GM12864 (cell line): ENCODE results near the gene ARHGEF11.

Experiments used
- DNase-seq: peaks from one replicate; pipeline ENCODE4 v3.0.0-alpha.2; 2011; ENCODE audit warnings: low read depth
- H3K4me3 ChIP-seq: 2 replicates; pipeline ENCODE4 v1.5.1; 2011; ENCODE audit warnings: mild to moderate bottlenecking, low read depth, low read length, control low read depth
- TF ChIP-seq, protein P1 (sequence below): IDR thresholded peaks from 2 replicates; pipeline ENCODE4 v1.5.1; 2011; ENCODE audit warnings: low read depth, mild to moderate bottlenecking, moderate library complexity, low read length, control low read depth, inconsistent platforms; ENCODE audit errors: missing control alignments

The ARHGEF11 gene

DNA sequence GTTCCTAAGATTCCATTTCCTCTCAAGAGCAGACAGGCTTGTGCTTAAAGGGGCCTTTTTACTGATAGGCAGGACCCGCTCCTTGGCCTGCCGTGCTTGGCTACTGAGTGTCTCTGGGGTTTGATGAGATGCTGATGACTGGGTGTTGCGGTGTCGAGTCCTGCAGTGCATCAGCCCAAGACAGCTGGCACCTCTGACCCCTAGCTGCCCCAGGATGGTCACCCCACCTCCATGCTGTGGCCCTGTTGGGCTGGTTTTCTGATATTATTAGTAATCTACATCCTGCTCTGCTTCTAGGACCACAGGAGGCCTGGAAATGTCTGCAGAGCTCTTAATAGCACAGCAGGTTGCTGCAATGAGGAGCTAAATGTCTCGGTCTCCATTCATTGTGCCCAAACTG lies 96.4 kb downstream of the ARHGEF11 start:
- TF ChIP-seq, protein P1, sequence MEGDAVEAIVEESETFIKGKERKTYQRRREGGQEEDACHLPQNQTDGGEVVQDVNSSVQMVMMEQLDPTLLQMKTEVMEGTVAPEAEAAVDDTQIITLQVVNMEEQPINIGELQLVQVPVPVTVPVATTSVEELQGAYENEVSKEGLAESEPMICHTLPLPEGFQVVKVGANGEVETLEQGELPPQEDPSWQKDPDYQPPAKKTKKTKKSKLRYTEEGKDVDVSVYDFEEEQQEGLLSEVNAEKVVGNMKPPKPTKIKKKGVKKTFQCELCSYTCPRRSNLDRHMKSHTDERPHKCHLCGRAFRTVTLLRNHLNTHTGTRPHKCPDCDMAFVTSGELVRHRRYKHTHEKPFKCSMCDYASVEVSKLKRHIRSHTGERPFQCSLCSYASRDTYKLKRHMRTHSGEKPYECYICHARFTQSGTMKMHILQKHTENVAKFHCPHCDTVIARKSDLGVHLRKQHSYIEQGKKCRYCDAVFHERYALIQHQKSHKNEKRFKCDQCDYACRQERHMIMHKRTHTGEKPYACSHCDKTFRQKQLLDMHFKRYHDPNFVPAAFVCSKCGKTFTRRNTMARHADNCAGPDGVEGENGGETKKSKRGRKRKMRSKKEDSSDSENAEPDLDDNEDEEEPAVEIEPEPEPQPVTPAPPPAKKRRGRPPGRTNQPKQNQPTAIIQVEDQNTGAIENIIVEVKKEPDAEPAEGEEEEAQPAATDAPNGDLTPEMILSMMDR = no peak
- DNase-seq = no peak
- H3K4me3 ChIP-seq = no peak overlapping the region

DNA sequence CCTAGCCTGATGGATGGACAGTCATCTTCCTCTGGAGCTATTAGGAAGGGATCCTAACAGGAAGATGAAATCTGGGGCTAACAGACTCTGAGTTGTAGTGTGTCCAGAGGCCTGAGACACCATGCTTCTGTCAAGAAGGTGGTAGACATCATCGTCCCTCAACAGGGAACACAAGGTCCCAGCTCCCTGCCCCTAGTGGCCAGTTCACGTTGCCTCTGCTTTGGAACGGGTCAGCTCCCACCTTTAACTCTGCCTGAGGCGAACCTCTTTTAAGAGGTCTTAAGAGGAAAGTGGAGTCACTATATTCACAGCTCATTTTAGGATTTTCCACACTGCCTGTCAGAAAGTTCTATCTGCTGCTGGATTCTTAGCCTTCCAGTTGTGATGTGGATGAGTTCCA lies 96.8 kb downstream of the ARHGEF11 start:
- H3K4me3 ChIP-seq = no peak overlapping the region
- TF ChIP-seq, protein P1 = peak; percentile 51
- no peak for DNase-seq

DNA sequence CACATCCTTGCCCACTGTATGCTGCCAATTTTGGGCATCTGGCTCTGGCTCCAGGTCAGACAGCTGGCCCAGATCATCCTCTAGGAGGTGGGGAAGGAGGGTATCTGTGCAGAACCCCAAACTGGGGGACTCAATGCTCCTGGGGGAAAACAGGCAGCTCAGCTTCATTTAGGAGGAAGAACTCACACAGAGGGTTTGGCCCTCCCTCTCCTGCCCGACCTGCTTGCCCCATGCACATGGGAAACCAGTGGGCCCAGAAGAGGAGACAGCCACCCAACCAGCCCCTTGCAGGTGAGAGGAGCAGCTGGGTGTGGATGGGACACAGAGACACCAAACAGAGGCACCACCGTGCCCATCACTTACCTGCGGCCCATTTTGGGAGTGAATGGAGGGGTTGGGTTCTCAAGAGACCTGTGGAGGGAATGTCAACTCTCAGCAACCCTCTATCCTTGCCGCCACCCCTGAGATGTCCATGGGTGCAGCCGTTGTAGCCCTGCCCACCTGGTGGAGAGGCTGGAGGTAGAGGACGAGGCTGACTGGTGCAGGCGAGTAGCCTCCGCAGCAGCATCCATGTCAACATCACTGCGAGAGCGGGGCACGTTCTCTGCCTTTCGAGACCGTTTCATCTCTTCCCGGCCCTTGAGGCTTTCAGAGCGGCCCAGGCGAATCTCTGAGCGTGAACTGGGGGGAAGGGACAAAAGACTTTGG lies 97.6 kb downstream of the ARHGEF11 start:
- no peak for DNase-seq
- H3K4me3 ChIP-seq = no peak overlapping the region
- TF ChIP-seq, protein P1 = no peak

DNA sequence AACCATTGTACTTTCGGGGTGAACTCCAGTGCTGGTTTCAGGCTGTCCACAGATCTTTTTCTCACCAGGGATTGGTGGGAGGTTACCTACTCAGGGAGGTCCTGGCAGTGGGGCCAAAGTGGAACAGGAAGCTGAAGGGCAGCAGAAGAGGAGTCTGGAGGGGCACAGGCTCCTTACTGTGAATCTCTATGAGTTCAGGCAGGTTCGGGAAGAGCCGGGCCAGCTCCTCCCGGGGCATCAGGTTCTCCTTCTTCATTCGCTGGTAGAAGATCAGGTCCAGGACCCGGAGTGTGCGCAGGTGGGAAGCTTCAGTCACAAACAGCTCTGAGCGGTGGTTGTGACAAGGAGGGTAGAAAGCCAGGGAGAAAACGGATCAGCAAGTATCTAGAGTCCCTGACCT lies 98.4 kb downstream of the ARHGEF11 start:
- DNase-seq = no peak
- TF ChIP-seq, protein P1 = no peak
- no peak overlapping the region for H3K4me3 ChIP-seq

DNA sequence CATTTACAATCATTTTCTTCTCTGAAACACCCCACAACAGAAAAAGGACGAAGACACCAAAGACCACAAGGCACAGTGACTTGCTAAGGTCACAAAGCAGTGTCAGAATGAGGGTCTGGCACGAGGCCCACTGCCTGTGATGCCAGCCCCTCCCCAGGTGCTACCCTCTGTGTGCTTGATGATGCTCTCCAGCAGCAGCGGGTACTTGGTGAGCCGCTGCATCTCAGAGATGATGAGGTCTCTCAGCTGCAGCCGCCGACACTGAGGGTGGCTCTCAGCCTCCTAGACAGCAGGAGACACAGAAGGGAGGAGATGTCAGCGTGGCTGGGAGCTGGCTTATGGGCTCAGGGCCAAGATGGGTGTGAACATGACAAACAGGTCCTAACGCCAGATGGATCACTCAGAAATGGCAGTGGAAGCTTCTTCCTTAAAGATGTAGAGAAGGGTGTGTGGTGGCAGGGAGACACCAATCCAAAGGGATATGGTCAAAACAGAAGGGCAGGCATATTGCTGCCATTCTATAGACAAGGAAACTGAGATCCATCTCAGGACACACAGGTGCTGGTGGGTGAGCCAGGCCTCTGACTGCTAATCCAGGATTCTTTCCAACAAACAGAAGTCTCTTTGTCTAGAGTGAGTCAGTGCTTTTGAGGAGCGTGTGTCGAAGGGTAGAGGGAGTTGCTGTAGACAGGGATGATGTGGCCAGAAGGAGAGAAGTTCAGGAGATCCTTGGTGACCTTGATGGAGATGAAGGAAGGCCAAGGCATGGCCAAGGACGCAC lies 99.5 kb downstream of the ARHGEF11 start:
- TF ChIP-seq, protein P1 = no peak
- DNase-seq = no peak
- no peak overlapping the region for H3K4me3 ChIP-seq

DNA sequence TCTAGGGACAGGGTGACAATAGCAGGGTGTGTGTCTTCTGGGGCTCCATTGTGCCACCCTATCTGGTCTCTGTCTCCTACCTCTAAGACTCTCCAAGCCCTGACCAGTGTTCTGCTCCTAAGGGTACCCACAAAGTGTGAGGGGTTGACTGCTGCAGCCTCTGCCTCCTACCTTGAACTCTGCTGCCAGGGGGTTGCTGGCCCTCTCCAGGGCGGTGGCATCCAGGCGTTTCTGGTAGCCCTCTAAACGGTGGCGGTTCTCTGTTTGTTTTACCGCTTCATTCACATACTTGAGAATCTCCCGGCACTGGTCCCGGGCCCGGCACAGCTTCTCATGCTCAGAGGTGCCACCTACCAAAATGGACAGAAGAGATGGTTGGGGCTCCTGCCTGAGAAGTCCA lies 100.7 kb downstream of the ARHGEF11 start:
- TF ChIP-seq, protein P1 = no peak
- H3K4me3 ChIP-seq = no peak overlapping the region
- no peak for DNase-seq
